GM19043 (cell line): Measurements from ENCODE around the gene PHF21B.
"Not testable (repeated sequence)": the region's sequence is repeated elsewhere in the genome, so short reads cannot be mapped to it uniquely, and the experiment has no call there.

ENCODE experiments used
- ATAC-seq: cut with Tn5 transposase; IDR thresholded peaks from one replicate; pipeline ENCODE4 v1.9.1; 2021; ENCODE audit warnings: low read depth; ENCODE audit not compliant: unreplicated experiment

Gene PHF21B

DNA sequence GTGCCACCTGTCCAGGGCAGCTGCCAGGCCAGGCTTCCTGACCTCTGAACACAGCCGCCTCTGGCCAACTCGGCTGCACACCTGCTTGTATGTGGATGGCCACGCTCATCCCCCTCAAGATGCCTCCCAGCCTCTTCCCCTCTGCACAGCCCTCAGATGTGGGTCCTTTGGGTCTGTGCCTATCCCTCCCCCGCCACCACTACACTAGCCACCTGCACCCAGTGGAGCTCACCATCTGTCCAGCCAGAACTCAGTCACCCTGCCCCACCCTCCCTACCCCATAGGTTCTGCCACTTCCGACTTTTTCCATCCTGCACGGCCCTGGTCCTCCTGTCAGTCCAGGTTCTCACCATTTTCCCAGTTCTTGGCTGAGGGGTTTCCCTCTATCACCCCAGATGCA is 44.6 kb downstream of the PHF21B start:
- no peak for ATAC-seq

DNA sequence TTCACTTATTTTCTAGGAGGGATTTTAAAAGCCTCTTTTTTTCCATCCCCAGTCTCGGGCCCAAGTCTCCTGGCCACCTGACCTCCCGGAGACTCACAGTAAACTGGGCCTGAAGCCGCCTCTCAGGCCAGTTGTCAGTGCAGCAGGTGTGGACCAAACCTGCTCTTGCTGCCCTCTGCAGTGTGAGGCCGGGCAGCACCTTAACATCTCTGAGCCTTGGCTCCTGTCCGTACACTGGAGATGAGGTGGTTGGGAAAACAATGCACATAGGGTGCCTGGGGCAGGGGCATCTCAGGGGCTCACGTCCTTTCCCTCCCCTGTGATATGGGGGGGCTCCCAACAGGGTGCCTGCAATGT is 45.1 kb downstream of the PHF21B start:
- no peak for ATAC-seq

GRCh38 chr22:44963832-44964721 is 45.7 kb downstream of the PHF21B start:
- no peak for ATAC-seq

GRCh38 chr22:44962741-44963454 is 46.9 kb downstream of the PHF21B start:
- ATAC-seq, result no peak

GRCh38 chr22:44961682-44962081 is 48.1 kb downstream of the PHF21B start:
- ATAC-seq, result not testable (repeated sequence)

DNA sequence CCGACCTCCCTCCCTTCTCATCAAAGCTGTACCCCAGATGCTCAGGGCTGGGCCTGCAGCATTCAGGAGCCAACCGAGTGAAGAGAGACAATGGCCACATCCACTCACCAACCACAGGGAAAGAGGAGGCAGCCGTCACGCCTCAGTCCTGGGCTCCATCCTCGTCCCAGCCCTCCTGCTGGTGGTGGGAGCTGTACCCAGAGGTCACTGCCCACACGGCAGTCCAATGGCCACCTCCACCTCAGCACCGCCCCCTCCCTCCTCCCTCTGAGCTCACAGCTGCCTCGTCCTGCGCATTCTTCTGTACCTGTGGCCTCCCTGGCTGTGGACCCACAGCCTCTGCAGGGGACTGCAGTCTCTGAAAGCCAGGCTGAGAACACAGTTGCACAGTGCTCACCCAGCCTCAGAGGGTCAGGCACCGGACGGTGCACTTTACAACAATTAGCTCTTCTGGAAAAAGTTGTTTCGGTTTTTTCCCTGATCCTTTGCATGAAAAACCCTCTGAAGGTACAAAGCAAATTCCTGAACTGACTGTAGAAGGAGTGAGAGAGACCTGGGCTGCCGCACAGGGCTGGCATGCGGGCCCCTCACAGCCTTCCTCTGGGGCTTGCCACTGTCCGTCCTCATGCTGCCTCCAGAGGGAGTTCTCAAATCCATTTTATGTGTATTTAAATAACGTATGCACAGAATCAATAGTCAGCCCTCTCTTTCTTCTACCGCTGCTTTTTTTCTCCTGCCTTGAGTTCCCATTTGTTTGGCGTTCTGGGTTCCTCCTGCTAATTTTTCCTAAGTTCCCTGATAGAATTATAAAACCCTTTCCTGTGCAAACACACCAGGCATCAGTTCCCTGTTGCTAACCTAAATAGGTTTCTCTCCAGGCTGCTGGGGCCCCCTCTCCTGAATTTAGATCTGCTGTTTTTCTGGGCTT is 52.7 kb downstream of the PHF21B start:
- no peak for ATAC-seq

DNA sequence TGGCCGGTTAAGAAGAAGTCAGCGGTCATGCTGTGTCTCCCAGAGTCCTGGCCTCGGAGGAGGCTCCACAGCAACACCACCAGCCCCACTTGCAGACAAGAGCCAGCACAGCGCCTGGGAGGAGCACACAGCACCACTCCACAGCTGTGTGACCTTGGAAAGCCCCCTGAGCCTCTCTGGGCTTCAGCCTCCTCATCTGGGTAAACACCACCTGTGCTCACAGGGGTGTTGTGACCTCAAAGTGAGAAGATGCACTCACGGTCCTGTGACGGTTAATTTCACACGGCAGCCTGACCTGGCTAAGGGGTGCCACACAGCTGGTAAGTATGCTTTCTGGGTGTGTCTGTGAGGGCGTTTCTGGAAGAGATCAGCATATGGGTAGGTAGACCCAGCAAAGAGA is 54.7 kb downstream of the PHF21B start:
- no peak for ATAC-seq

- ATAC-seq, result no peak
Measured at GRCh38 chr22:44954149-44954548, 55.7 kb downstream of the PHF21B start.

DNA sequence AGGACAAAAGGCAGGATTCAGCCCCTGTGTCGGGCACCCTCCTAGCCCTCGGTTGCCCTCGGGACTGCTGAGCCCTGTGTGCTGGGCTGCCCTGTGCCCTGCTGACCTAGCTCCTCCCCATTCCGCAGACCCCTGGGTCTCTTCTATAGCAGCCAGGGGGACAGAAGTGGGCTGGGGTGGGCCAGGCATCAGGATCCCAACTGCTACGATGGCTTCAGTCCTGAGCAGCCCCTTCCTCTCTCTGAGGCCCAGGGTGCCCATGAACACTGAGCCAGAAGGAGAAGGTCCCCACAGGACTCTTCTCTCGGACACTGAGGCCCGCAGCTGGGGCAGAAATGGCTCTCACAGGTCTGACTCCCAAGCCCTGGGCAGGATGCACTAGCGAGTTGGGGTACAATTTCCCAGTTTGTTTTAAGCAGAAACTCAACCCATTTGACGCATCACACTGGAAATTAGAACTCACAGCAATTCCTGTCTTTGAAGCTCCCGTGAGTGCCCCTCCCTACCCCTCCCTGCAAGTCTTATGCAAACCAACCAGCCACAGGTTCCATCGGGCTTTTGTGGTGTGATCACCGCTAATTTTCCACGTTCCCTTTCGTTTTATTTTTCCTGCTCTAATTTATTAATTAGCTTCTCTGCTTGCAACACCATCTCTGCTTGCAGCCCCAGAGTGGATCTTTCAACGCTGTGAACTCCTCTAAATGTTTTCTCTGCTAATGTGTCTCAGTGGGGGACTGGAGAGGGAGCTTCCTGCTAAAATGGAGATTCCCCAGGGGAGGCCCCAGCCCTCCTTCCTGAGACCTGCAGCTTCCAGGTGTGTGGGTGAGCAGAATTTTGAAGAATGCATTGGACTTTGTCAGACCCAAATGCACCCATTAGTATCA is 56.7 kb downstream of the PHF21B start:
- ATAC-seq, result no peak

- ATAC-seq, result no peak
Measured at GRCh38 chr22:44951510-44951816, 58.3 kb downstream of the PHF21B start.

DNA sequence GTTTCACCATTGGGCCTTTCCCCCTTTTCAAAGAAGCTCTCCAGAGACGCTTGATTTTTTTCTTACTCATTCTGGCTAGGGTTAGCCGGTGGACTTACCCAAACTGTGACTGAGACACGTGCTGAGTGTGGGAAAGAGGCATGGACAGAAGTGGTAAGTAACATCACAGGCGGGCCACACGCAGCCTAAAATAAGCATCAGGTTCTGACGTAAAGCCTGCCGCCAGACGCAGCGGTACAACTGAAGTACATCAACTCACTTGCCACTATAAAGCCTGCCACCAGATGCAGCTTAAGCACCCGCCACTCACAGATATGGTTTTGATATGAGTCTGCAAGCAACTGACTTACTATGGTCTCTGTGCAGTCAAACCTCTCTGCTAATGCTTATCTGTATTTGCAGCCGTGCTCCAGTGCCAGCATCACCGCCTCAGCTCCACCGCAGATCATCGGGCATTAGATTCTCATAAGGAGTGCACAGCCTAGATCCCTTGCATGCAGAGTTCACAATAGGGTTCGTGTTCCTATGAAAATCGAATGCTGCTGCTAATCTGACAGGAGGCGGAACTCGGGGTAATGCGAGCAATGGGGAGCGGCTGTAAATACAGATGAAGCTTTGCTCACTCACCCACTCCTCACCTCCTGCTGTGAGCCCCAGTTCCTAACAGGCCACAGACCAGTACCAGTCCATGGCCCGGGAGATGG is 58.8 kb downstream of the PHF21B start:
- no peak for ATAC-seq

GRCh38 chr22:44947846-44948245 is 62.0 kb downstream of the PHF21B start:
- no peak for ATAC-seq

- ATAC-seq, result no peak
Measured at GRCh38 chr22:44947049-44947448, 62.8 kb downstream of the PHF21B start.

DNA sequence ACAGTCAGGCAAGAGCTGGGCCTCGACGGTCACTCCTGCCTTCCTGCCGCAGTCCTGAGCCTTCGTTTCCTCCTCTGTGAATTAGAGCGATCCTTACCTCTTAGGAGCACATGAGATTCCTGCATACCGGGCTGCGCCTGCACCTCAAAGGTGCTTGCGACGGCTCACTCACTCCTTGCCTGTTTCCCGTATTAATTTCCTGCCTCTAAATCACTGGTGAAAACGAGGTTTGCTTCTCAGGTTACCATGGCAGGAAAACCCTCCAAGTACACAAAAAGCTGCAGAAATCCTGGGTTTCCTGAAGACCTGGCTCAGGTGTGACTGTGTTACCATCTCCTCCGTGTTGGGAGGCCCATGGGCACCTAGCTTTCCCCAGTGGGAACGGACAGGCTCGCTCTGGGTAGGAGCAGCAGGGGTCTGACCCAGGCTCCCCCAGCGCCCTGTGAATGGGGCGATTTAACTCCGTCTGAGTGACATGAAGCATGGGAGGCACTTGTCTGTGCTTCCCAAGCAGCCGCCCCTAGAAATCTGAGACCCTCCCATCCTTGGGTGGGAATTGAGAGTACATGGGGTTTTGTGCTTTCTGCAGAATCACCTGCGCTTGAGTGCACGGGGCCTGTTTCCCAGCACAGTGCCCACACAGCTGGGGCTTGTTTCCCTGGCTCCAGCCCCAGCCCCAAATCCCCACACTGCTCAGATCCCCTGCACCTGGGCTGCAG is 64.8 kb downstream of the PHF21B start:
- no peak for ATAC-seq

- no peak for ATAC-seq
Measured at GRCh38 chr22:44943701-44944324, 66.0 kb downstream of the PHF21B start.

- no peak for ATAC-seq
Measured at GRCh38 chr22:44942979-44943700, 66.7 kb downstream of the PHF21B start.

- no peak for ATAC-seq
Measured at GRCh38 chr22:44942056-44942455, 67.7 kb downstream of the PHF21B start.

DNA sequence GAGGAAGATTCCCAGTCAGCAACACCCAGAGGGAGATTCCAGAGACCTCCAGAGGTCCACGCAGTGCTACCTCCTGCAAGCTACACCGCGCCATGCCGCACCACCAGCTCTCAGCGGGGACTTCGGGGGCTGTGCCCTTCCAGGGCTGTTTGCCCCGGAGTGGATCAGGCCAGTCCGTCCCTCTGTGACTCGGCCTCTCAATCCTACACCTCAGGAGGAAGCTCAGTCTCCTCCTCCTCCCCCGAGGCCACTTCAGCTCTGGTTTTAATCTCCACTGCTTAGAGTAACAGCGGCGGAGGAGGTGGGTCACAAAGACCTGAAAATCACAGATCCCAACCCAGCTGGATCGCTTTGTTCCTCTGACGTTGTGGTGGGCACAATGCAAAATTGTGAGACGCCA is 68.6 kb downstream of the PHF21B start:
- ATAC-seq, result no peak
